ENCODE data around the gene THADA. TPM values are rescaled to one million over a fixed set of nuclear protein-coding genes. Genes with fewer than 3 reads are reported as not detected.

THADA gene
- total RNA-seq, 4 donors from 2014 or later: 32.5 to 41.6 (median 39.0) TPM

GRCh38 chr2:43246641-43247040 is 349.2 kb downstream of the THADA start:
- TF ChIP-seq, protein P1, sequence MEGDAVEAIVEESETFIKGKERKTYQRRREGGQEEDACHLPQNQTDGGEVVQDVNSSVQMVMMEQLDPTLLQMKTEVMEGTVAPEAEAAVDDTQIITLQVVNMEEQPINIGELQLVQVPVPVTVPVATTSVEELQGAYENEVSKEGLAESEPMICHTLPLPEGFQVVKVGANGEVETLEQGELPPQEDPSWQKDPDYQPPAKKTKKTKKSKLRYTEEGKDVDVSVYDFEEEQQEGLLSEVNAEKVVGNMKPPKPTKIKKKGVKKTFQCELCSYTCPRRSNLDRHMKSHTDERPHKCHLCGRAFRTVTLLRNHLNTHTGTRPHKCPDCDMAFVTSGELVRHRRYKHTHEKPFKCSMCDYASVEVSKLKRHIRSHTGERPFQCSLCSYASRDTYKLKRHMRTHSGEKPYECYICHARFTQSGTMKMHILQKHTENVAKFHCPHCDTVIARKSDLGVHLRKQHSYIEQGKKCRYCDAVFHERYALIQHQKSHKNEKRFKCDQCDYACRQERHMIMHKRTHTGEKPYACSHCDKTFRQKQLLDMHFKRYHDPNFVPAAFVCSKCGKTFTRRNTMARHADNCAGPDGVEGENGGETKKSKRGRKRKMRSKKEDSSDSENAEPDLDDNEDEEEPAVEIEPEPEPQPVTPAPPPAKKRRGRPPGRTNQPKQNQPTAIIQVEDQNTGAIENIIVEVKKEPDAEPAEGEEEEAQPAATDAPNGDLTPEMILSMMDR (IDR thresholded peaks at IDR 0.05): no peak
- ATAC-seq (ENCODE audit: low FRiP score) (no peak), DNase-seq (ENCODE audit: low spot score) (no peak)

GRCh38 chr2:43241558-43241957 is 354.3 kb downstream of the THADA start:
- no peak for DNase-seq (ENCODE audit: low spot score)
- TF ChIP-seq, protein P1 (IDR thresholded peaks at IDR 0.05): no peak
- ATAC-seq (ENCODE audit: low FRiP score): no peak

DNA sequence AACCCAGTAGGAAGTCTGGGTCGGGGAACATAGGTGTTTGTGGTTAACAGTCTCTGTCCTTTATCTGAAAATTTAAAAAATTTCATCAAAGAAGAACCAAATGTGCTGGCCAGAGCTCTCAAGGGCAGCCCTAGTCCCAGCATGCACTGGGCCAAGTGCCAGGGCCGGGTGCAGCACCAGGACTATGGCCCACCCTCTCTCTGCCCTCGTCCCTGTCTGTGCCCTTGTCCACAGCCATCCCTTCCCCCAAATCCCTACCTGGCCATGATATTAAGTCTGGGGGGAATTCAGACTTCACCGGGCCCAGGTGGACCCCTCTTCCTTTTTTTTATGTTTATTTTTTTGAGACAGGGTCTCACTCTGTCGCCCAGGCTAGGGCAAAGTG is 355.1 kb downstream of the THADA start:
- no peak for ATAC-seq (ENCODE audit: low FRiP score)
- TF ChIP-seq, protein P1 (IDR thresholded peaks at IDR 0.05): no peak
- no peak for DNase-seq (ENCODE audit: low spot score)

DNA sequence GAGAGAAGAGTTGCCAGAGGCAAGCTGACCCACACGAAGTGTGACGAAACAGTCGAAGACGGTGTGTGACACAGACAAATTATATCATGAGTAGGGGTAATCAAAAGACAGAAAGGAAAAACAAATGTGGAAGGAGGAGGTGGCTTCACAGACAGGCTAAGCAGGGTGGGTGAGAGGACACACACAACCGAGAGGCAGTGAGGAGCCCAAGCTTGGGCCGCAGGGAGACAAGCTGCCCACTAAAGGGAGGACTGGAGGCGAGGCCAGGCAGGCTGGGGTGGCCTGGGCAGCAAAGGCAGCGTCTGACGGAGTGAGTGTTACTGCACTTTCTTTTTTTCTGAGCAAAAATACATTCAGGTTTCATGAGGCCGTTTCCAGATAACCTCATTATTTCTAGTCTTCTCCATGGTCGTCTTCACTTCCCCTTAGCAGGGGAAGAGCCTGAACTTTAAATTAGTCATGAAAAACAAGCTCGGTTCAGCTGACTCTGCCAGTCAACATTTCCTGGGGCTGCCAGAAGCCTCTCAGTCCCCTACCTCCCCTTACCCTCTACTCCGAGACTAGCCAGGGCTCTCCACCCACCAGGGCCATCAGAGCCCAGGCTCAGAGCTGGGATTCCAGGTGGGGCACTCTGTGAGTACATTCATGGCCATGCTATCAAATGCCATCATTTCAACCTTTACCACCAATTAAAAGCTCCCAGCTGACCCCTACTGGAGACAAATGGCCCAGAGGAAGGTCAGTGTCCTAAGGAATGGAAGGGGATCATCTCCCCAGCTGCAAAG is 355.7 kb downstream of the THADA start:
- TF ChIP-seq, protein P1 (IDR thresholded peaks at IDR 0.05): no peak
- ATAC-seq (ENCODE audit: low FRiP score) (no peak), DNase-seq (ENCODE audit: low spot score) (no peak)

- ATAC-seq (ENCODE audit: low FRiP score): peak; percentile 55
- TF ChIP-seq, protein P1 (IDR thresholded peaks at IDR 0.05): no peak
- DNase-seq (ENCODE audit: low spot score): no peak
Measured at GRCh38 chr2:43238813-43239212, 357.0 kb downstream of the THADA start.

DNA sequence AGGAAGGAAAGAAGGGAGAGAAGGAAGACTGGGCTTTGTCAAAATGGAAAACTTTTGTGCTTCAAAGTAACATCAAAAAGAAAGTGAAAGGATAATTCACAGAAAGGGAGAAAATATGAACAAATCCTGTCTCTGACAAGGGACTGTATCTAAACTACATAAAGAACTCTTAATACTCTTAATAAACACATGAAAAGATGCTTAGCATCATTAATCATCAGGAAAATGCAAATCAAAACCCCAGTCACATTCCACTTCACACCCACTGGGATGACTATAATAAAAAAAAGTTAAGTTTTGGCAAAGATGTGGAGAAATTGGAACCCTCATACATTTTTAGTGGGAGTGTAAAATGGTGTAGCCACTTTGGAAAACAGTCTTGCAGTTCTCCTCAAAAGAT is 357.7 kb downstream of the THADA start:
- TF ChIP-seq, protein P1 (IDR thresholded peaks at IDR 0.05): no peak
- peak; percentile 48 for ATAC-seq (ENCODE audit: low FRiP score)
- no peak for DNase-seq (ENCODE audit: low spot score)

Data from omental fat pad (tissue), 4 donors.